NCI-H2171 (cell line): ENCODE data around the gene CSF3R.

Source experiments
- DNase-seq: peaks from one replicate; lab custom pipeline; 2025; lab: John Stamatoyannopoulos, UW

CSF3R gene

DNA sequence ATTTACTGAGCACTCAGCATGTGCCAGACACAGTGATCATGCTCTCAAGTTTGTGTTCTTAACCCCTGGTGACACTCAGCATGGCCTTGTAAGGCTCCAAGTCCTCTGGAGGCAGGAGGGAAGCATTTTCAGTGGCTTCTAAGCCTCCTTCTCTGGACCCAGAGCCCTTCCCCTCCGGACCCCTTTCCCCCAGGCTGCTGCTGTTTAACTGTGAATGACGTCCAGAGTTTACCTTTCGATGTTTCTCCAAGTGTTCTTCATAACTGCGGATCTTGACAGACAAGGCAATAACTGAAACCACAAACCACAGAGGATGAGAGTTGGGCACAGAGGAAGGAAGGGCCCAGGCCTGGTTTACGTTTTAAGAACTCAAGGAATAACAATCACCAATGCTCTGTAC lies 25.0 kb downstream of the CSF3R start:
- no peak for DNase-seq

DNA sequence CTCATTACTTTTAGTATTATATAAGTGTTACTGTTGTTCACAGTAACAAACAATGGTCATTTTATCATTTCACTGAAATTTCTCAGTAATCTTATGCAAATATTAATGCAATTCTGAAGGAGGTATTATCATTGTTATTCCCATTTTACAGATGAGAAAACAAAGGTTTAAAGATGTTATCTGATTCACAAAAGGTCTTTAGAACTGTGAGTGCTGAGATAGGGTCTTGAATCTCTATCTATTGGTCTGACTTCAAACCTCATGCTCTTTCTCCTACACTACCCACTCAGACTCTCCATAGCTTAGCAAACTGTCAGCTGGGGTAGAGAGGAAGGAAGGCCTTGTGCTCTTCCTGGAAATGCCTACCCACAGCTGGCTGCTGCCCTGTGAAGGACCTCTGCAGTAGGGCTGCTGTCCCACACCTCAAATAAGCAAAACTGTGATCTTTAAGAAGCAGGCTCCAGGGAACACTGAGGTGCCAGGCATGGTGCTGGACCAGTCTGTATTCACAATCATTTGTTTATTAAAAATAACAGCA lies 26.3 kb downstream of the CSF3R start:
- DNase-seq = no peak

DNA sequence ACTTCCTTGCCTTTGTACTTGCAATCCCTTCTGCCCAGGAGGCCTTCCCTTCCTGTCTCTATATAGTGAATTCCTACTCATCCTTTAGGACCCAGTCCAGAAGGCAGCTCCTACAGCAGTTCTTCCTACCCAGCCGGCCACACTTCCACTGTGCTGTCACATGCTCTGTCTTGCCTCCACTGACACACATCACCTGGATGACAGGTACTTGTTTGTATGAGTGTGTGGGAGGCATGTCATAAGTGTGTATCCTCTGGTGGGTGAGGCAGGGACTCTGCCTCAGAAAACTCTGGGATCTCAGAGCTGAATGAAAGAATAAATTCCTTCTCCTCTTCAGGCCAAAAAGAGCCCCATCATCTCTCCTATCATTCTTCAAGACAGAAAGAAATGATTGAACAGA lies 27.3 kb downstream of the CSF3R start:
- no peak for DNase-seq

DNA sequence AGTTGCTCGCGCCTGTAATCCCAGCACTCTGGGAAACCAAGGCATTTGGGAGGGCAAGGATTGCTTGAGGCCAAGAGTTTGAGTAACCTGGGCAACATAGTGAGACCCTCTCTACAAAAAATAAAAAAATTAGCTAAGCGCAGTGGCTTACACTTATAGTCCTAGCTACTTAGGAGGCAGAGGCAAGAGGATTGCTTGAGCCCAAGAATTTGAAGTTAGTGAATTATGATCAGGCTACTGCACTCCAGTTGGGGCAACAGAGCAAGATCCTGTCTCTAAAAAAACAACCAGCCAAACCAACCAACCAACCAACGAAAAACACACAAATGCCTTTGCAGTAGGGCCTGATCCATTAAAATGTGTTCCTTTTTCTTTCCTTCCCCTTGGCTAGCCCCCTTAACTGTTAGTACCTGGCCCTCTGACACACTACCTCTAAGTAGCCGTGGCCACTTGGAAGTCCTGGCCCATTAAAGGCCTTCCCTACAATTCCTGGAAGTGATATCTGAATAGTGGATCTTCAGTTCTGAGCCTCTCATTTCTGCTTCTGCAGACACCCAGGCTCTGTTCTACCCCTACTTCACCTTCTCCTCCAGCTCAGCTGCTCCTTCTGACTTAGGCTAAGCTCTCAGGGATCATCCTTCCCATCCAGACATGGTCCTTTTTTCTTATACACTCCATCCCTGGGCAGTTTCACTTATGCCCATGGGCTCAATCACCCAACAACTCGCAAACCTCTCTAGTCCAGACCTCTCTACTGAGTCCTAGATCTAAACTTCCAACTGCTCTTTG lies 28.9 kb downstream of the CSF3R start:
- DNase-seq = no peak

DNA sequence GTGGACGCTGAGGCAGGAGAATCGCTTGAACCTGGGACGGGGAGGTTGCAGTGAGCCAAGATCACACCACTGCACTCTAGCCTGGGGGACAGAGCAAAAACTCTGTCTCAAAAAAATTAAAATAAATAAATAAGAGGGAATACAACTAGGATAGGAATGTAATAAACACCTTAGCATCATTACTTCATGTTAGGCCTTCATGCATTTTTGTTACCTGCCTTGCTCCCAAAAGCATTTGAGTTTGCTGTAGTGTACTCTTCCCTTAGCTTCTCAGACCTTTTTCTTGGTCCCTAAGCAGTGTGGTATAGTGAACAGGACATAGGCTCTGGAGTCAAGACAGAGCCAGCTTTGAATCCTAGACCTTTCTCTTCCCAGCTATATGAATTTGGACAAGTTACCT lies 29.7 kb downstream of the CSF3R start:
- no peak for DNase-seq

- DNase-seq = no peak
These were observed 31.8 kb downstream of the CSF3R start for GRCh38 chr1:36450919-36451305.

DNA sequence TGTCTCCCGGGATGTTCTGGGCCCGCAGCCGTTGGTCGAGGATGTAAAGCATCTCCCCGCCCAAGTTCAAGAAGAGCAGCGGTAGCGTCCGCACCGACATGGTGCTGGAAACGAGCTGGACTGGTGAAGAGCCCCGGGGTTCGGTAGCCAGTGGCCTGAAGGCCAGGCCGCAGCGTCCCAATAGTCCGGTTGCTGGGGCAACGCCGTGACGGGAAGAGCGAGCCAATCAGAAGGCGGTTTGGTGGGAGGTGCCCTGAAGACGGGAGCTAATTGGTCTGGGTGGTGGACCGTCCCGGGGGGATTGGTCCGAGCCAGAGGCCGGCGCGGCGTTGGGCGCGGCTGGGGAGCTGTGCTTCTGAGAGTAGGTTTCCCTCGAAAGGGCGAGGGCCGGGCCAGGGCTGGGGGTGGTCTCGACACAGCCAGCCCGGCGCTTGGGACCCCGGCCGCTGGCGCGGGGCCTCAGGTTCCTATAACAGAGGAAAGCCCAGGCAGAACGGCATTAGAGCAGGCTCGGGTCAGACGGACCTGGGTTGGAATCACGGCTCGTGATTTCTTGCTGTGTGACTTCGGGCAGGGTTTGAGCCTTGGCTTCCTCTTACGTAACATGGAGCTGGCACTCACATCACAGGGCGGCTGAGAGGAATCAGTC lies 32.3 kb downstream of the CSF3R start, which contains the start of gene OSCP1:
TSS of gene OSCP1 (minus strand) at position 182 of the 649 bp plus-strand sequence. CDS start at position 100, 82 bp downstream.
- peak; percentile 92 for DNase-seq

- DNase-seq = peak; percentile 84
These were observed 34.1 kb downstream of the CSF3R start for GRCh38 chr1:36448530-36449056.

- no peak for DNase-seq
These were observed 35.3 kb downstream of the CSF3R start for GRCh38 chr1:36447450-36447849.

DNA sequence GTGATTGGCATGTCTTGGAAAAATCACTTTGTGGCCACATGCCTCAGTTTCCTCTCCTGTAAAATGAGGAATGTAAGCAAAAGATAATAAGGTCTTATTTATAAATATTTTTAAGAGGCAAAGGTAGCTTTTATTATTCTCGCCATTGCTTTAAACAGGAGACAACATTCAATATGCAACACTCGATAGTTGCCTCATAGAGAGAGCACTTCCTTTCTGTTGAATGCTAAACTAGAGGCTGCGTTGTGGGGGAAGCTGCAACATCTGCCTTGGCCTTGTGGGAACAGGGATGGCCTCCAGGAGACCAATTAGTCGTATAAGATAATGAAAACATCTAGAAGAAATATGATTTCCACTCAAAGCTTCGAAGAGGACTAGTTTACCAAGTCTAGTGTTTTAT lies 36.0 kb downstream of the CSF3R start:
- no peak for DNase-seq

- peak; percentile 49 for DNase-seq
These were observed 36.4 kb downstream of the CSF3R start for GRCh38 chr1:36446271-36446670.

- DNase-seq = no peak
These were observed 39.4 kb downstream of the CSF3R start for GRCh38 chr1:36443297-36443696.

DNA sequence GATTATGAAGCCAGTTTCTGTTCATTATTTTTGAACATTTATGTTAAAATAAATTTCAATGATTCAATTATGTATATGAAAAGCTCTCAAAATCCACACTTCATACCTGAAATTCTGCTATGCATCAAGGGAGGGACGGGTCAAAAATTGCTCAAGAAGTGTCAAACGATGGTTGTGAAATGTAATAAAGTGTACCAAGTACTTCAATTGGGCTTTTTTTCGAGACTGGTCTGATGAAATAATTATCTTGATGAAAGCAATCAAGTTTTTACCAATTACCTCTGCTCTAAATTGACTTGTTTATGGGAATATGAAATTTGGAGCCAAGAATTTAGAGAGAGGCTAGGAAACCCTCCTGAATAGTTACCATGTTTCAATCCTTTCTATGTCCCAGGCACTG lies 40.4 kb downstream of the CSF3R start:
- no peak for DNase-seq

DNA sequence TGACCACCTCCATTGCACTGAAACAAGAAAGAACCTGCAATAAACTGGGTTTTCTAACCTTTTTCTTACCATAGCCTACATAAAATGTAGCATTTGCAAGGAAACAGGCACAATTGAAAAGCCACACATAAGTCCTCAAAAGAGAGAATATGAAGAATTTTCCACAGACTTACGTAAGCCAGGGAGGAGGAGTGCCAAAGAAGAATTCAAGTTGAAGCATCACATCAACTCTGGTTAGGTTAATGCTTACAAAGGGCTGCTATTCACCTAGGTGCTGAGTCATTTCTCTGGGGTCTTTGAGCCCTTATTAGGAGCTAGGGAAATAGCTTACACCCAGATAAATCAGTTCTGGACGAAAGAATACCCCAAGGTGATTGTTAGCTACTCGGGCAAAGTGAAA lies 42.1 kb downstream of the CSF3R start:
- DNase-seq = no peak

DNA sequence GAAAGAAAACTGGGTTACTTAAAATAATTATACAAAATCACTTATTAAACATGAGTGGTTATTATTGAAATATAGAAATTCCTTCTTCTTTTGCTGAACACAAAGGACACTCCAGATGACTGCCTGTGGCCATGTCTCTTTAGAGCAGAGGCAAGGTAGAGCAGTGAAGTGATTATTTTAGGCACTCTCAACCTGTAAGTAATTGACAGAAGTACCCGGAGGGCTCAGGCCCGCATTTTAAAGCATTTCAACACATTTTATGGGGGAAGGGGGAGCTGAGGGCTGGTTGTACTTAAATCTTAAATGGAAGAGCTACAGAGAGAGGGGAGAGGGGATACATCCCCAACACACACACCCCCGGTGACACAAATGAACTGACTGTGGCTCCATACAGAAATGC lies 42.7 kb downstream of the CSF3R start:
- no peak for DNase-seq

GRCh38 chr1:36438715-36439114 lies 44.0 kb downstream of the CSF3R start:
- DNase-seq = no peak

- DNase-seq = no peak
These were observed 45.9 kb downstream of the CSF3R start for GRCh38 chr1:36436821-36437220.

DNA sequence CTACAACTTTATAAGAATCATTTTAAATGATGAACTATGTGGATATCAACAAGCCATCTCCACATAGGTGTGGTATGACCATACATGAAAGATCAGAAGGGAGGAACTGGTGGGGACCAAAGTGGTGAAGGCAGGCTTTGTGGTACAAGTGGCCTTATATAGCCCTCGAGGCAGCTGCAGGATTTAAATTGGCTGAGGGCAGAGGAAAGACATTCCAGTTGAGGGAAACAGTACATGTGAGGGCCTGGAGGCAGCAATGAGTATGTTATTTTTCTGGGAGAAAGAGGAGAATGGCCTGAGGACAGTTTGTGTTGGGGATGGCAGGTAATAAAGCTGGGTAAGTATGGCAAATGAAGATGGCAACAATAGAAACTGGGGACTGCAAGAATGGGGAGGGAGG lies 49.6 kb downstream of the CSF3R start:
- DNase-seq = no peak

GRCh38 chr1:36432616-36433015 lies 50.1 kb downstream of the CSF3R start:
- no peak for DNase-seq

DNA sequence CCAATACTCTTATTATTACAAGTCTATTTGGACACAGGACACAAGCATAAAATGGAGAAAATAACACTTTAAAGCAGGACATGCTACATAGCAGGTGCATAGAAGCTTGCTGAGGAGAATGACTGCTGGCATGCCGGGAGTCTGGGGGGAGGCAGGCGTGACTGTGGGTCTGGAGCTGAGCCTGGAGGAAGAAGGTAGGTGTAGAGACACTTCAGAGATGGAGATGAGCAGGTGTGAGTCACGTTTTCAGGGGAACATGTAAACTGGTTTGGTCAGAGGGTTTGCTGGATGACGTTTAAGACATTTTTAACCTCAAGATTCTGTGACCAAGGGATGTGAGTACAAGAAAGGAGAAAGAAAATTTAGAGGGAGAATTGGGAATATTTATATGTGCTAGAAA lies 56.9 kb downstream of the CSF3R start:
- DNase-seq = no peak

- DNase-seq = no peak
These were observed 61.1 kb downstream of the CSF3R start for GRCh38 chr1:36421649-36422048.

GRCh38 chr1:36420836-36421317 lies 61.8 kb downstream of the CSF3R start:
- DNase-seq = peak; percentile 72

DNA sequence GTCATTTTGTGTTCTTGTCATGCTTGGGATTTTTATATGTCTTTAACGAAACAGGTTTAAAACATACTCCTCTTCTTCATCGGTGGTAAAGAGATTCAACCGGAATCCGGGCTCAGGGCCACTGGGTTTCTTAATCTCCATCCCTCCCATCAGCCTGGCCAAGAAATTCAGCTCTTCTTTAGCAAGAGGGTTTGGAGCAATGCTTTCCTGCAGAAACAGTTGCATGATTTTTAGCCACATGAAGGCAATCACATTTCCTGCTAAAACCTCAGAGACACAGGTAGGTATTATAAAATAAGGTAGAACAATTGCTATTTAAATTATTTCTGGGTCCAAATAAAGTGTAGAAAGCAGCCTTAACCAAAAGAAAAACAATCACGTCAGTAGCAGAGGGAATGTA lies 62.3 kb downstream of the CSF3R start:
- no peak for DNase-seq
